Measurements from ENCODE around the gene ZBED5. TPM values are rescaled to one million over a fixed set of nuclear protein-coding genes. Genes with fewer than 3 reads are reported as not detected.

Gene ZBED5
- total RNA-seq, 1 experiment from 2014 or later: 43.5 TPM

- Histone ChIP-seq H3K27me3 (replicated peaks; ENCODE audit: insufficient read depth, low read depth, low read length, poor library complexity) (no peaks in the 10 kb centered on the region), H3K36me3 (ENCODE audit: insufficient read depth, low read length, poor library complexity, severe bottlenecking) (no peaks in the 10 kb centered on the region), H3K4me1 (ENCODE audit: insufficient read depth, low read length, poor library complexity, severe bottlenecking) (peaks cover 22% of the 10 kb centered on the region), H3K27ac (ENCODE audit: low read depth, low read length, poor library complexity, severe bottlenecking) (no peak overlapping the region), H3K9me3 (ENCODE audit: low read depth, low read length, poor library complexity, severe bottlenecking) (no peaks in the 10 kb centered on the region), H3K4me3 (ENCODE audit: low read depth, low read length, poor library complexity, severe bottlenecking) (no peak overlapping the region)
- no TSS peak for BruUV-seq (replicated peaks)
- CTCF ChIA-PET: no interaction called here
- no peak for TF ChIP-seq EZH2 (IDR thresholded peaks at IDR 0.05; ENCODE audit: borderline replicate concordance, low read depth, low read length, poor library complexity, severe bottlenecking)
- no peak for TF ChIP-seq CTCF (conservative IDR thresholded peaks at IDR 0.05; ENCODE audit: low read depth, low read length)
- no peak for DNase-seq (ENCODE audit: low spot score)
- POLR2A ChIA-PET (ENCODE audit: low non-redundant PET): no interaction called here
- intact Hi-C loops (cut with micrococcal nuclease; ENCODE audit: unreplicated experiment): no loop called here
Observed at GRCh38 chr11:10898003-10898762, 40.3 kb upstream of the ZBED5 start.

GRCh38 chr11:10897150-10897549 is 39.3 kb upstream of the ZBED5 start:
- POLR2A ChIA-PET (ENCODE audit: low non-redundant PET): interaction anchor here (0.6 kb wide), 1 partner anchor 10 kb away, joined by 3 read pairs; no protein-coding TSS in a partner anchor
- TF ChIP-seq EZH2 (IDR thresholded peaks at IDR 0.05; ENCODE audit: borderline replicate concordance, low read depth, low read length, poor library complexity, severe bottlenecking) (no peak), CTCF (conservative IDR thresholded peaks at IDR 0.05; ENCODE audit: low read depth, low read length) (no peak)
- Histone ChIP-seq H3K4me1 (ENCODE audit: insufficient read depth, low read length, poor library complexity, severe bottlenecking) (peaks cover 22% of the 10 kb centered on the region), H3K27me3 (replicated peaks; ENCODE audit: insufficient read depth, low read depth, low read length, poor library complexity) (no peaks in the 10 kb centered on the region), H3K27ac (ENCODE audit: low read depth, low read length, poor library complexity, severe bottlenecking) (no peak overlapping the region), H3K9me3 (ENCODE audit: low read depth, low read length, poor library complexity, severe bottlenecking) (no peaks in the 10 kb centered on the region), H3K4me3 (ENCODE audit: low read depth, low read length, poor library complexity, severe bottlenecking) (no peak overlapping the region), H3K36me3 (ENCODE audit: insufficient read depth, low read length, poor library complexity, severe bottlenecking) (no peaks in the 10 kb centered on the region)
- CTCF ChIA-PET: no interaction called here
- intact Hi-C loops (cut with micrococcal nuclease; ENCODE audit: unreplicated experiment): no loop called here
- no TSS peak for BruUV-seq (replicated peaks)
- no peak for DNase-seq (ENCODE audit: low spot score)

- Histone ChIP-seq H3K9me3 (ENCODE audit: low read depth, low read length, poor library complexity, severe bottlenecking) (no peaks in the 10 kb centered on the region), H3K36me3 (ENCODE audit: insufficient read depth, low read length, poor library complexity, severe bottlenecking) (no peaks in the 10 kb centered on the region), H3K4me3 (ENCODE audit: low read depth, low read length, poor library complexity, severe bottlenecking) (no peak overlapping the region), H3K27me3 (replicated peaks; ENCODE audit: insufficient read depth, low read depth, low read length, poor library complexity) (no peaks in the 10 kb centered on the region), H3K4me1 (ENCODE audit: insufficient read depth, low read length, poor library complexity, severe bottlenecking) (peaks cover 22% of the 10 kb centered on the region), H3K27ac (ENCODE audit: low read depth, low read length, poor library complexity, severe bottlenecking) (no peak overlapping the region)
- no peak for TF ChIP-seq CTCF (conservative IDR thresholded peaks at IDR 0.05; ENCODE audit: low read depth, low read length)
- no peak for TF ChIP-seq EZH2 (IDR thresholded peaks at IDR 0.05; ENCODE audit: borderline replicate concordance, low read depth, low read length, poor library complexity, severe bottlenecking)
- no peak for DNase-seq (ENCODE audit: low spot score)
- intact Hi-C loops (cut with micrococcal nuclease; ENCODE audit: unreplicated experiment): no loop called here
- no TSS peak for BruUV-seq (replicated peaks)
- ChIA-PET CTCF (no interaction called here), POLR2A (ENCODE audit: low non-redundant PET) (no interaction called here)
Observed at GRCh38 chr11:10896493-10896892, 38.6 kb upstream of the ZBED5 start.

Data from A673 (cell line).